Measurements from ENCODE around the gene TTC4. TPM values are rescaled to one million over a fixed set of nuclear protein-coding genes. Genes with fewer than 3 reads are reported as not detected.

Gene TTC4
- total RNA-seq, 4 donors from 2014 or later = 14.0 to 22.1 (median 15.5) TPM

- TF ChIP-seq CTCF (IDR thresholded peaks at IDR 0.05; ENCODE audit: low read depth) = no peak
Observed at GRCh38 chr1:54782588-54782987, 66.9 kb downstream of the TTC4 start.

- no peak for TF ChIP-seq CTCF (IDR thresholded peaks at IDR 0.05; ENCODE audit: low read depth)
Observed at GRCh38 chr1:54784066-54784465, 68.4 kb downstream of the TTC4 start.

- no peak for TF ChIP-seq CTCF (IDR thresholded peaks at IDR 0.05; ENCODE audit: low read depth)
Observed at GRCh38 chr1:54786778-54787177, 71.1 kb downstream of the TTC4 start.

- TF ChIP-seq CTCF (IDR thresholded peaks at IDR 0.05; ENCODE audit: low read depth) = no peak
Observed at GRCh38 chr1:54787604-54788003, 71.9 kb downstream of the TTC4 start.

- no peak for TF ChIP-seq CTCF (IDR thresholded peaks at IDR 0.05; ENCODE audit: low read depth)
Observed at GRCh38 chr1:54788459-54788858, 72.8 kb downstream of the TTC4 start.

- no peak for TF ChIP-seq CTCF (IDR thresholded peaks at IDR 0.05; ENCODE audit: low read depth)
Observed at GRCh38 chr1:54791880-54792522, 76.3 kb downstream of the TTC4 start.

Other genes with a start within 250 kb of the TTC4 start
- gene ACOT11, start 167.6 kb upstream of the TTC4 start, total RNA-seq = 1 to 10 TPM; 1.3 to 6.6 (median 2.5) TPM
- under 1 TPM in 2 of 4 donors, not detected in 2; 0.34 to 0.82 TPM for gene FAM151A, start 92.3 kb upstream of the TTC4 start, total RNA-seq
- 1 to 10 TPM in 3 of 4 donors, under 1 TPM in 1; 0.57 to 2.2 (median 1.7) TPM for gene MROH7, start 74.1 kb upstream of the TTC4 start, total RNA-seq
- 1 to 10 TPM; 2.1 to 3.6 (median 2.5) TPM for gene PARS2, start 48.7 kb downstream of the TTC4 start, total RNA-seq
- gene TTC22, start 85.5 kb downstream of the TTC4 start, total RNA-seq = 1 to 10 TPM in 1 of 4 donors, not detected in 3; 2.1 TPM
- gene DHCR24, start 171.3 kb downstream of the TTC4 start, total RNA-seq = 100 to 1,000 TPM in 3 of 4 donors, 10 to 100 TPM in 1; 66.2 to 180 (median 131) TPM